Brain microvascular endothelial cell (primary cell): ENCODE measurements around the gene CLPSL1.

Experiments used
- DNase-seq: peaks from one replicate; pipeline ENCODE4 v3.0.0-alpha.2; 2020
- H3K27ac ChIP-seq: fragments of 250-450 bp; sonication (Bioruptor Pico); 2 replicates; pipeline ENCODE4 v1.5.1; 2020; ENCODE audit warnings: mild to moderate bottlenecking, moderate library complexity
- H3K27me3 ChIP-seq: fragments of 250-450 bp; sonication (Bioruptor Pico); replicated peaks from 2 replicates; pipeline ENCODE4 v1.5.1; 2020; ENCODE audit warnings: mild to moderate bottlenecking
- H3K36me3 ChIP-seq: fragments of 250-450 bp; sonication (Bioruptor Pico); replicated peaks from 2 replicates; pipeline ENCODE4 v1.5.1; 2020; ENCODE audit warnings: mild to moderate bottlenecking
- H3K4me3 ChIP-seq: 2 replicates; pipeline ENCODE4 v1.5.1; 2011; ENCODE audit warnings: low read depth, mild to moderate bottlenecking, control low read depth, low read length, moderate library complexity
- CTCF ChIP-seq: IDR thresholded peaks from 2 replicates; pipeline ENCODE4 v1.5.1; 2011; ENCODE audit warnings: low read depth, mild to moderate bottlenecking, moderate library complexity, low read length, control low read depth, inconsistent platforms; ENCODE audit errors: missing control alignments
- in situ Hi-C: cut with HindIII; loops from 2 replicates; pipeline ENCODE4 v1.10.0; 2017; ENCODE audit warnings: low sequenced_read_pairs, low pct_ligation_motif_present

CLPSL1 gene

GRCh38 chr6:35795453-35796071 lies 14.7 kb downstream of the CLPSL1 start:
- Histone ChIP-seq H3K36me3 (no peaks in the 10 kb centered on the region), H3K27me3 (peaks cover 8% of the 10 kb centered on the region), H3K4me3 (no peak overlapping the region), H3K27ac (no peak overlapping the region)
- DNase-seq = no peak
- no peak for TF ChIP-seq CTCF
- in situ Hi-C loops = no loop called here

GRCh38 chr6:35796236-35796635 lies 15.4 kb downstream of the CLPSL1 start:
- no peaks in the 10 kb centered on the region for H3K36me3 ChIP-seq
- H3K27ac ChIP-seq = no peak overlapping the region
- in situ Hi-C loops = no loop called here
- no peak for DNase-seq
- no peak overlapping the region for H3K4me3 ChIP-seq
- TF ChIP-seq CTCF = no peak
- H3K27me3 ChIP-seq = peaks cover 8% of the 10 kb centered on the region

GRCh38 chr6:35797837-35798526 lies 17.2 kb downstream of the CLPSL1 start:
- no peak overlapping the region for H3K4me3 ChIP-seq
- no peak overlapping the region for H3K27ac ChIP-seq
- in situ Hi-C loops = no loop called here
- H3K36me3 ChIP-seq = no peaks in the 10 kb centered on the region
- H3K27me3 ChIP-seq = peaks cover 5% of the 10 kb centered on the region
- TF ChIP-seq CTCF = no peak
- DNase-seq = no peak

GRCh38 chr6:35798706-35799105 lies 17.9 kb downstream of the CLPSL1 start:
- Histone ChIP-seq H3K27me3 (peaks cover 5% of the 10 kb centered on the region), H3K4me3 (no peak overlapping the region), H3K27ac (no peak overlapping the region), H3K36me3 (no peaks in the 10 kb centered on the region)
- no peak for TF ChIP-seq CTCF
- no peak for DNase-seq
- in situ Hi-C loops = no loop called here

- no peak for TF ChIP-seq CTCF
- in situ Hi-C loops = no loop called here
- no peak overlapping the region for H3K4me3 ChIP-seq
- no peak overlapping the region for H3K27ac ChIP-seq
- peaks cover 5% of the 10 kb centered on the region for H3K27me3 ChIP-seq
- DNase-seq = no peak
- H3K36me3 ChIP-seq = no peaks in the 10 kb centered on the region
These were observed 20.3 kb downstream of the CLPSL1 start for GRCh38 chr6:35801148-35801547.
